ENCODE measurements around the gene FBXL7. TPM values are rescaled to one million over a fixed set of nuclear protein-coding genes. Genes with fewer than 3 reads are reported as not detected.

The FBXL7 gene
- total and polyA plus RNA-seq, 4 donors, result 1.9 to 15.5 (median 6.6) TPM

DNA sequence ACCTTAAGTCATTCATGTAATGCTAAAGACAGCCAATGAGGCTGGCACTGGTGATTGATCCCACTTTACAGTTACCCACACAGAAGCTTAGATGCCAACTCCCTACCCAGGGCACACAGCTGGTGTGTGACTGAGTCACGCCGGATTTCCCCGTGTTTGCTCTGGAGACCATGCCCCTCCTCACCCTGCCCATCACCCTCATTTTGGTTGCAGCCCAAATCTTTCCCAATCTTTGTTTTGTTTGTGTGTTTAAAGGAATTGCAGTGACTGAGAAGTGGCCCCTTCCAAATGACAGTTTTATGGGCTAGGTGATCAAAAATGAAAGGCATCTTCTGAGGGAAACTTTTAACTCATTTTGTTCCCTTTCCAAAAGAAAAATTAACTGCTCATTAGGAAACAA is 10.9 kb downstream of the FBXL7 start:
- no peaks in the 10 kb centered on the region for H3K9me3 ChIP-seq (ENCODE audit: control insufficient read depth in 4 of 4, insufficient read depth in 3 of 4, low read length in 3 of 4)
- H3K36me3 ChIP-seq (ENCODE audit: control insufficient read depth in 4 of 4, insufficient read depth in 4 of 4, low read length in 4 of 4), result no peaks in the 10 kb centered on the region
- no peak overlapping the region for H3K9ac ChIP-seq (ENCODE audit: insufficient read depth in 1 of 2, low read length in 2 of 2)
- TF ChIP-seq, protein P1, sequence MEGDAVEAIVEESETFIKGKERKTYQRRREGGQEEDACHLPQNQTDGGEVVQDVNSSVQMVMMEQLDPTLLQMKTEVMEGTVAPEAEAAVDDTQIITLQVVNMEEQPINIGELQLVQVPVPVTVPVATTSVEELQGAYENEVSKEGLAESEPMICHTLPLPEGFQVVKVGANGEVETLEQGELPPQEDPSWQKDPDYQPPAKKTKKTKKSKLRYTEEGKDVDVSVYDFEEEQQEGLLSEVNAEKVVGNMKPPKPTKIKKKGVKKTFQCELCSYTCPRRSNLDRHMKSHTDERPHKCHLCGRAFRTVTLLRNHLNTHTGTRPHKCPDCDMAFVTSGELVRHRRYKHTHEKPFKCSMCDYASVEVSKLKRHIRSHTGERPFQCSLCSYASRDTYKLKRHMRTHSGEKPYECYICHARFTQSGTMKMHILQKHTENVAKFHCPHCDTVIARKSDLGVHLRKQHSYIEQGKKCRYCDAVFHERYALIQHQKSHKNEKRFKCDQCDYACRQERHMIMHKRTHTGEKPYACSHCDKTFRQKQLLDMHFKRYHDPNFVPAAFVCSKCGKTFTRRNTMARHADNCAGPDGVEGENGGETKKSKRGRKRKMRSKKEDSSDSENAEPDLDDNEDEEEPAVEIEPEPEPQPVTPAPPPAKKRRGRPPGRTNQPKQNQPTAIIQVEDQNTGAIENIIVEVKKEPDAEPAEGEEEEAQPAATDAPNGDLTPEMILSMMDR (IDR thresholded peaks at IDR 0.05; ENCODE audit: control extremely low read depth, extremely low read depth), result no peak
- ATAC-seq (ENCODE audit: insufficient read depth, low FRiP score) (peak; percentile 37), DNase-seq (no peak)
- WGBS, 2 donors, result 40 to 63% methylated on average over 3 of the region's 3 CpGs
- H3K27ac ChIP-seq (ENCODE audit: low read depth in 1 of 2, low read length in 1 of 2), result no peak overlapping the region
- H3K27me3 ChIP-seq (ENCODE audit: control insufficient read depth in 3 of 3, insufficient read depth in 3 of 3, low read length in 2 of 3), result no peaks in the 10 kb centered on the region
- no peak overlapping the region for H3K4me3 ChIP-seq
- peaks cover 0 to 24% (median 3%) of the 10 kb centered on the region in 5 donors for H3K4me1 ChIP-seq (ENCODE audit: control insufficient read depth in 5 of 5, insufficient read depth in 5 of 5, low read length in 5 of 5)

DNA sequence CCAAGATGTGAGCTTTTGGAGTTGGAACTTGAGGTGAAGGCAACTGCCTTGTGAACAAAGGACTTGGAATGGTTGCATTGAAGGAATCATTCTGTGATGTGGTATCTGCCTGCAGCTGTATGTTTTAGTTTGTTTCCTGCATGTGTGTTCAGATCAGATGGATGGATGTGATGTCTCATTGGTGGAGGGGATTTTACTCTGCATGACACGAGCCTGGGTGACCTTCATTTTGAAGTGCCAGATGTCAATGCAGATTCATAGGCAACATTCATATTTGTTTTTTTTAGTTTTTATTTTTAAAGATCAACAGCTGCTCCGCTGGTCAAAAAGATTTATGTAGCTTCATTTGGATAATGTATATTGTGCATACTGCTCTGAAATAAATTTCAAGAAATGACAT is 13.5 kb downstream of the FBXL7 start:
- H3K27me3 ChIP-seq (ENCODE audit: control insufficient read depth in 3 of 3, insufficient read depth in 3 of 3, low read length in 2 of 3), result no peaks in the 10 kb centered on the region
- ATAC-seq (ENCODE audit: insufficient read depth, low FRiP score) (no peak), DNase-seq (no peak)
- H3K4me1 ChIP-seq (ENCODE audit: control insufficient read depth in 5 of 5, insufficient read depth in 5 of 5, low read length in 5 of 5), result peaks cover 0 to 20% (median 3%) of the 10 kb centered on the region in 5 donors
- H3K4me3 ChIP-seq, result no peak overlapping the region
- H3K9ac ChIP-seq (ENCODE audit: insufficient read depth in 1 of 2, low read length in 2 of 2), result no peak overlapping the region
- no peak overlapping the region for H3K27ac ChIP-seq (ENCODE audit: low read depth in 1 of 2, low read length in 1 of 2)
- H3K36me3 ChIP-seq (ENCODE audit: control insufficient read depth in 4 of 4, insufficient read depth in 4 of 4, low read length in 4 of 4), result no peaks in the 10 kb centered on the region
- H3K9me3 ChIP-seq (ENCODE audit: control insufficient read depth in 4 of 4, insufficient read depth in 3 of 4, low read length in 3 of 4), result no peaks in the 10 kb centered on the region
- TF ChIP-seq, protein P1 (IDR thresholded peaks at IDR 0.05; ENCODE audit: control extremely low read depth, extremely low read depth), result no peak
- WGBS, 2 donors, result 85 to 86% methylated on average over 2 of the region's 2 CpGs

DNA sequence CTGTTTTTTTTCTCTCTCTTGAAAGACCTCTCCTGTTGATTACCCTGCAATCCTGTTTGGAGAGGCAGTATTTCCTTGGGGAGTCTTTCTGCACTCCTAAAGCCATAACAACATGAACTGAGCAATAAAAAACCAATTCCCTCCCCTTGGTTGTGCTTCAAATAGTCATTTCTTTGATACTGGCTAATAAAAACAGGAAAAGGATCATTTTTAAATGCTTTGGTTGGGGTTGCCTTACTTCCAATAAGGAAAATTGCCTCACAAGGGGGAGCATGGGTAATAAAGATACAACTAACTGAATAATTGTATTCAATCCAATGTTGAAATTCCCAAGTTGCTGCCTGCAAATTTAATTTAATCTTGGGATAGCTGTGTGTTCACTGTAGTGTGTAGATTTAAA is 13.9 kb downstream of the FBXL7 start:
- Histone ChIP-seq H3K27ac (ENCODE audit: low read depth in 1 of 2, low read length in 1 of 2) (no peak overlapping the region), H3K4me1 (ENCODE audit: control insufficient read depth in 5 of 5, insufficient read depth in 5 of 5, low read length in 5 of 5) (peaks cover 0 to 20% (median 3%) of the 10 kb centered on the region in 5 donors), H3K9ac (ENCODE audit: insufficient read depth in 1 of 2, low read length in 2 of 2) (no peak overlapping the region), H3K4me3 (no peak overlapping the region), H3K9me3 (ENCODE audit: control insufficient read depth in 4 of 4, insufficient read depth in 3 of 4, low read length in 3 of 4) (no peaks in the 10 kb centered on the region), H3K27me3 (ENCODE audit: control insufficient read depth in 3 of 3, insufficient read depth in 3 of 3, low read length in 2 of 3) (no peaks in the 10 kb centered on the region), H3K36me3 (ENCODE audit: control insufficient read depth in 4 of 4, insufficient read depth in 4 of 4, low read length in 4 of 4) (no peaks in the 10 kb centered on the region)
- TF ChIP-seq, protein P1 (IDR thresholded peaks at IDR 0.05; ENCODE audit: control extremely low read depth, extremely low read depth), result no peak
- DNase-seq (no peak), ATAC-seq (ENCODE audit: insufficient read depth, low FRiP score) (no peak)

DNA sequence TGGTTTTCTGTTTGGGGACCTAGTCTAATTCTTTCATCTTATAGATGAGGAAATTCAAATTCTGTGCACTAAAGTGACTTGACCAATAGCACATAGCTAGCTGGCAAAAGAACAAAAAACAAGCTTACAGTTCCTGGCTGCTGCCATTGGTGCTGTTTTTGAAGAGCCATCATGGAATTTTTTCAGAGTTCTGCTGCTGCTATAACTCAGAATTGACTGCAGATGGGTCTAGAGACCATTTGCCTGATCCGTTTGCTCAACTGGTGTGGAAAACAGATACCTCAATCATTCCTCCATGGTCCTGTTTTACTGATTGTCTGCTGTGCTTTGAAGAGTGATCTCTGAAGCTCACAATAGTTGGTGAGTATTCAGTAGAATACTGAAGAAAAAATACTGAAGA is 15.2 kb downstream of the FBXL7 start:
- no peaks in the 10 kb centered on the region for H3K27me3 ChIP-seq (ENCODE audit: control insufficient read depth in 3 of 3, insufficient read depth in 3 of 3, low read length in 2 of 3)
- no peak overlapping the region for H3K4me3 ChIP-seq
- TF ChIP-seq, protein P1 (IDR thresholded peaks at IDR 0.05; ENCODE audit: control extremely low read depth, extremely low read depth), result no peak
- H3K4me1 ChIP-seq (ENCODE audit: control insufficient read depth in 5 of 5, insufficient read depth in 5 of 5, low read length in 5 of 5), result peaks cover 0 to 12% (median 3%) of the 10 kb centered on the region in 5 donors
- 73 to 87% methylated on average over 1 of the region's 1 CpG for WGBS, 2 donors
- H3K9ac ChIP-seq (ENCODE audit: insufficient read depth in 1 of 2, low read length in 2 of 2), result no peak overlapping the region
- DNase-seq (peak in 1 of 3 donors; percentile 31), ATAC-seq (ENCODE audit: insufficient read depth, low FRiP score) (no peak)
- no peaks in the 10 kb centered on the region for H3K9me3 ChIP-seq (ENCODE audit: control insufficient read depth in 4 of 4, insufficient read depth in 3 of 4, low read length in 3 of 4)
- no peak overlapping the region for H3K27ac ChIP-seq (ENCODE audit: low read depth in 1 of 2, low read length in 1 of 2)
- no peaks in the 10 kb centered on the region for H3K36me3 ChIP-seq (ENCODE audit: control insufficient read depth in 4 of 4, insufficient read depth in 4 of 4, low read length in 4 of 4)
